ENCODE measurements around the gene THAP10.
"Not testable (repeated sequence)": the region's sequence is repeated elsewhere in the genome, so short reads cannot be mapped to it uniquely, and the experiment has no call there.

THAP10 gene

DNA sequence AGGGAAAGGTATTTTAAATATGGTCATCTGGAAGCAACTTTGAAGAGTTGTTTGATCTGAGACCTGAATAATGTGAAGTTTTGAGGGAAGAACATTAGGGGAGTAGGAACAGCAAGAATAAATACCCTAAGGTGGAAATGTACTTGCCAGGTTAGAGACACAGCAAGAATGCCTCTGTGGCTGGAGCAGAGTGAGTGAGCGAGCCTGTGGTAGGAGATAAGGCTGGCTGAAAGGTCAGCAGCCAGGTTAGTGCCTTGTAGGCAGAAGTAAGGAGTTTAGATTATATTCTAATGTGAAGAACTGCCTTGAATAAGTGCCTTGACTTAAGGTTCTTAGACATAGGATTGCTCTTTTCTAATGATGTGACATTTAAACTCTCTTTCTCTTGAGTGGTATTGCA lies 18.7 kb upstream of the THAP10 start:
- DNase-seq (ENCODE audit: low spot score in 2 of 2): no peak
- H3K9me3 ChIP-seq: peaks cover 8% of the 10 kb centered on the region; the same call in 1 of the 2 replicates
- no peaks in the 10 kb centered on the region for H3K4me1 ChIP-seq

DNA sequence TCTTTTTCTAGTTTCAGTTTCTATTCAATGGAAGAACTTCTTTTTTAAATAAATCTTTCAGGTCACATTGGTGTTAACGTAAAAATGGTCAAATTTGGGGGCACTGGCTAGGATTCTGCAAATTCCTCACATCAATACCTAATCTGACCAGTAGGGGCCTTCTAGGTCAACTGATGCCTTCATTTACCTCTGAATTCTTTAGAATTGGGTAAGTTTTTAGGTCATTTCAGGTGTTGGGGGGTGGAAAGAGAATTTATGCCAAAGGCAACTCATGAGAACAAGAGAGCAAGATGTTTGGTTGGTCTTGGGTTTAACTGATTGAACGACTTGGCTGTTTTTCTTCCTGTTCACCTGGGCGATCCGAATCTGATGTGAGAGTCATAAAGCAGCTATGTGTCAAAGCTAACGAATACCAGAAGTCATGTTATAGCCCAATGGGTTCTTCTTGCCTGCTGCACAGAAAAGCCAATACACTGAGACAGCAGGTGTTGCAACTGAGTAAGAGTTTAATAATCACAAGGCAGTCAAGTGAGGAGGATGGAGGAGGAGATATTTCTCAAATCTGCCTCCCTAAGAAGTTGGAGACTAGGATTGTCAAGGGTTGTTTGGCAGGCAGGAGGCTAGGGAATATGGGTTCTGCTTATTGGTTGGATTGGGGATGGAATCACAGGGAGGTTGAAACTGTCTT lies 15.7 kb upstream of the THAP10 start:
- no peaks in the 10 kb centered on the region for H3K4me1 ChIP-seq
- no peaks in the 10 kb centered on the region for H3K36me3 ChIP-seq (replicated peaks)
- no peak for DNase-seq (ENCODE audit: low spot score in 2 of 2)
- H3K27me3 ChIP-seq (ENCODE audit: low read depth): no peaks in the 10 kb centered on the region
- peaks cover 8% of the 10 kb centered on the region; the same call in 1 of the 2 replicates for H3K9me3 ChIP-seq
- no peak overlapping the region for H3K4me3 ChIP-seq
- in situ Hi-C loops (cut with MboI; ENCODE audit: low sequenced_read_pairs): no loop called here

More for the DNA sequence above, 18.7 kb upstream of the THAP10 start:
- no peaks in the 10 kb centered on the region for H3K36me3 ChIP-seq (replicated peaks)
- no peak overlapping the region for H3K4me3 ChIP-seq
- H3K27me3 ChIP-seq (ENCODE audit: low read depth): no peaks in the 10 kb centered on the region
- in situ Hi-C loops (cut with MboI; ENCODE audit: low sequenced_read_pairs): no loop called here

DNA sequence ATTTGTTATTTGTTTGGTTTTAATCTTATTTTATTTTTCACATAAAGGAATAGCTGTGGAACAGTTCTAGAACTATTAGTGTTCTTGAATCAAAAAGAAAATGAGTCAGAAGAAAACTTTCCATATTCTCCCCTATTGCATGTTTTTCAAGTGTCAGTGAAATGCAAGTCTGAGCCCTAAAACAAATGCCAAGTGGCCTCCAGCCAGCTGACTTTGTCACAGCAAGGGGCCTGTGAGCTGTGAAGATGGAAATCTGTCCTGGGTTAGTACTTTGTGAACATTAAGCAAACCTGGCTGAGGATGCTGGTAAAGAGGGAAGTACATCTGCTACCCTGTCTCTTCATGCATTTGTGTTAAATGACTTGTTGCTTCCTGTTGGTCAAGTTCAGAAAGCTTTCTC lies 14.6 kb upstream of the THAP10 start:
- DNase-seq (ENCODE audit: low spot score in 2 of 2): no peak
- no peak overlapping the region for H3K4me3 ChIP-seq
- no peaks in the 10 kb centered on the region for H3K27me3 ChIP-seq (ENCODE audit: low read depth)
- H3K36me3 ChIP-seq (replicated peaks): no peaks in the 10 kb centered on the region
- peaks cover 8% of the 10 kb centered on the region; the same call in 1 of the 2 replicates for H3K9me3 ChIP-seq
- in situ Hi-C loops (cut with MboI; ENCODE audit: low sequenced_read_pairs): no loop called here
- H3K4me1 ChIP-seq: no peaks in the 10 kb centered on the region

DNA sequence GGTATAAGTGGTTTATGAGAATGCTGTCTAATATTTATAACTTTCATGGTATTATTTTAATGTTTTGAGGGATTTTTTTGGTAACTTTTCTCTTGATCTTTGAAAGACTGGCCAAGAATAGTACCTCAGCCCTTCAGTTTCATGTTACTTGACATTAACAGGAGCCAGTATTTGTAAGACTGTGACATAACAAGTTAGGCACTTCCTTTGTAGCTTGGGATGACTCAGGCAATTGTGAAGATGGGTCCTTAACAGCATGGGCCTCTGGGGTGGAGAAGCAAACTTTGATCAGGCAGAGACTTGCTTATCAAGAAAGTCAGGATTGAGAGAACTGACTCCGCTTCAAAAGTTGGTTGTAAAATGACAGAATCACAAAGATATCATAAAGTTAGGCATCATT lies 9.9 kb upstream of the THAP10 start:
- Histone ChIP-seq H3K9me3 (no peaks in the 10 kb centered on the region), H3K4me1 (no peaks in the 10 kb centered on the region), H3K36me3 (replicated peaks) (no peaks in the 10 kb centered on the region), H3K4me3 (no peak overlapping the region), H3K27me3 (ENCODE audit: low read depth) (no peaks in the 10 kb centered on the region)
- in situ Hi-C loops (cut with MboI; ENCODE audit: low sequenced_read_pairs): no loop called here
- no peak for DNase-seq (ENCODE audit: low spot score in 2 of 2)

DNA sequence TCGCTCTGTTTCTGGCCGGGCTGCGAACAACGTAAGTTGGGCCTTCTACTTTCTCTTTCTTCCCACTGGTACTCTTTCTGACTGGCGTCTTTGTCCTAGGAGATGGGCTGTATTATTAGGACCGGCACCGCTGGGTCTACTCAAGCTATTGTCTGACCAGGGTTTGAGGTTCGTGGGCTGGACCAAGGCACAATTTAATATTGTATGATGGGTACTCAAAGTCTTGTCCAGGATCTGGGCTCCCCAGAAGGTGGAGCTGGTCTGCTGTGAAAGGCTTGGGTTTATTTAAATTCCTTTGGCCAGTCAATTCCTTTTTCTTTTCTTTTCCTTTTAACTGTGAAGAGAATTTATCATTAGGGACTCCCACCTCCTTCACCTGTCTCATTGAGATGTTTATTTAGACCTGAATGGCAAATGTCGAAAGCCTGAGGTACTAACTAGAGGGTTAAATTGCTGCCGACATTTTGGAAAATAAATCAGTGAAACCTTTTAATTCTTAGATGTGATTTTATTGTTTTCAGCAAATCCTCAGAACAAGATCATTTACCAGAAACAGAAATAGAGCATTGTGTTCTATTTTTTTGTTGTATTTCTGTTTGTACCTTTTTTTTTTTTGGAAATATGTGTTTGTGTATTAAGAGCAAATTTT lies 803 bp upstream of the THAP10 start:
- H3K4me1 ChIP-seq: peaks cover 14% of the 10 kb centered on the region
- peak overlapping the region; percentile 86 for H3K4me3 ChIP-seq
- DNase-seq (ENCODE audit: low spot score in 2 of 2): peak; percentile 52 to 56
- in situ Hi-C loops (cut with MboI; ENCODE audit: low sequenced_read_pairs): no loop called here
- no peaks in the 10 kb centered on the region for H3K36me3 ChIP-seq (replicated peaks)
- H3K27me3 ChIP-seq (ENCODE audit: low read depth): no peaks in the 10 kb centered on the region
- no peaks in the 10 kb centered on the region for H3K9me3 ChIP-seq

DNA sequence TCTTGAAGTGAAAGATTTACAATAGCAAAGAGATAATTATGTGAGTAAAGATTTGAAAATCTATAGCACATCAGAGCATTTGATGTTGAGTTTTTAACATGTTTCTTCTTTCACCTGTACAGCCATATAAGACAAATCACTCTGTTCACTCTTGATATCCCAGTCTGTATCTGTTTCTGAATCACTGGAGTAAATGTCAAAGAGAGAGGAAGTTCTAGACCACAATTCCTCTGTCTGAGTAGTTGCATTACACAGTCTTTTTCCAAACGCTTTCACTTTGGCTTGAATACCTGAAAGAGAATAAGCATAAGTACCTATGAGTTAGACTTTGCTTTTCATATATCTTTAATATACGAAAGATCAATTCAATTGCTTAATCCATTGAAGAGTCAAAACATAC lies 9.9 kb downstream of the THAP10 start:
- H3K36me3 ChIP-seq (replicated peaks): no peaks in the 10 kb centered on the region
- DNase-seq (ENCODE audit: low spot score in 2 of 2): no peak
- no peaks in the 10 kb centered on the region for H3K27me3 ChIP-seq (ENCODE audit: low read depth)
- H3K9me3 ChIP-seq: no peaks in the 10 kb centered on the region
- no peaks in the 10 kb centered on the region for H3K4me1 ChIP-seq
- no peak overlapping the region for H3K4me3 ChIP-seq
- in situ Hi-C loops (cut with MboI; ENCODE audit: low sequenced_read_pairs): no loop called here

DNA sequence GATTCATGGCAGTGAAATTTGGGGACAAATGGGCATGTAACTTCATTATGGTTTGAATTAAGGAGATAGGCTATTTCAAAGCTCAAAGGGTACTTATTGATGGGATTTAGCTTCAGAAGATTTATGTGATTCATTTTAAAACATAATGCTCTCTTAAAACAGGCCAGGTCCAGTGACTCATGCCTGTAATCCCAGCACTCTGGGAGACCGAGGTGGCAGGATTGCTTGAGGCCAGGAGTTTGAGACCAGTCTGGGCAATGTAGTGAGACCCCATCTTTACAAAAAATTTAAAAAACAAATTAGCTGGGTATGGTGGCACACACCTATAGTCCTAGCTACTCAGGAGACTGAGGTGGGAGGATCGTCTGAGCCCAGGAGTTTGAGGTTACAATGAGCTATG lies 11.5 kb downstream of the THAP10 start:
- DNase-seq (ENCODE audit: low spot score in 2 of 2): no peak
- Histone ChIP-seq H3K27me3 (ENCODE audit: low read depth) (0 out of 2 replicates have a peak, but pooled peaks cover 5% of the 10 kb centered on the region), H3K4me1 (no peaks in the 10 kb centered on the region), H3K36me3 (replicated peaks) (no peaks in the 10 kb centered on the region), H3K4me3 (no peak overlapping the region), H3K9me3 (no peaks in the 10 kb centered on the region)
- in situ Hi-C loops (cut with MboI; ENCODE audit: low sequenced_read_pairs): no loop called here

DNA sequence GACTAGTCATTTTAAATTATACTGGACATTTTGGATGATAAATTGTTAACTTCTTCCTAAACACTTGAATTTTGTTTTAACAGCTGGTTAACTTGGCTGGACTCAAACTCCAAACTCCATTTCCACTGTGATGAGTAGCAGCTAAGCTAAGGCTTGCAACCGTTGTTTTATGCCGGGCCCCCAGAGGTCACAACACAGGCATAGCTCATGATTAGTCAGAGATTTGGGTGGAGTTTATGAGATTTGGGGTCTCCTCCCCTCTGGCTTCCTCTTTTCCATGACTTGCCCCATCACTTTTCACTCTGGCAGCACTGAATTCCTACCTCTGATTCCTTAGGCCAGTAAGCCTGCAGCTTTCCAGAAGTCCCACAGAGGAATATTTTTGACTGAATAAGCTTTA lies 12.8 kb downstream of the THAP10 start:
- in situ Hi-C loops (cut with MboI; ENCODE audit: low sequenced_read_pairs): no loop called here
- Histone ChIP-seq H3K36me3 (replicated peaks) (no peaks in the 10 kb centered on the region), H3K9me3 (no peaks in the 10 kb centered on the region), H3K4me1 (no peaks in the 10 kb centered on the region), H3K4me3 (no peak overlapping the region), H3K27me3 (ENCODE audit: low read depth) (0 out of 2 replicates have a peak, but pooled peaks cover 5% of the 10 kb centered on the region)
- no peak for DNase-seq (ENCODE audit: low spot score in 2 of 2)

DNA sequence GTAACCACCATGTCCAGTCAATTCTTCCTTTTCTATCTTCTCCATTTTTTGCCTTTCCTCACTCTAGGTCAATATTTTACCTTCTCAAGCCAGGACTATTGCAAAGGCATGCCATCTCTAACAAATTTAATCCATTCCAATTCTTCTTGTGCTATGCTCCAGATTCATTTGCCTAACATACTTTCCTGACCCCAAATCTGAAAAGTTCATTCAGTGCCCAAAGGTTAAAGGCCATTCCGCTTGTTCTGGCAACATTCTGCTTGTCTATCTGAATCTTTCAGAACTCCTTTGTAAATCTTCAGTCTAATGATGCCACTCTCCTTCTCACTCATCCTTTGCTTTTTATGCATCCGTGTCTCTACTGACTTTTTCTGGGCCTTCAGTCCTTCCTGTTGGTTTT lies 15.6 kb downstream of the THAP10 start:
- DNase-seq (ENCODE audit: low spot score in 2 of 2): no peak
- H3K9me3 ChIP-seq: no peaks in the 10 kb centered on the region
- no peak overlapping the region for H3K4me3 ChIP-seq
- 0 out of 2 replicates have a peak, but pooled peaks cover 5% of the 10 kb centered on the region for H3K27me3 ChIP-seq (ENCODE audit: low read depth)
- H3K4me1 ChIP-seq: no peaks in the 10 kb centered on the region
- in situ Hi-C loops (cut with MboI; ENCODE audit: low sequenced_read_pairs): no loop called here
- H3K36me3 ChIP-seq (replicated peaks): no peaks in the 10 kb centered on the region

DNA sequence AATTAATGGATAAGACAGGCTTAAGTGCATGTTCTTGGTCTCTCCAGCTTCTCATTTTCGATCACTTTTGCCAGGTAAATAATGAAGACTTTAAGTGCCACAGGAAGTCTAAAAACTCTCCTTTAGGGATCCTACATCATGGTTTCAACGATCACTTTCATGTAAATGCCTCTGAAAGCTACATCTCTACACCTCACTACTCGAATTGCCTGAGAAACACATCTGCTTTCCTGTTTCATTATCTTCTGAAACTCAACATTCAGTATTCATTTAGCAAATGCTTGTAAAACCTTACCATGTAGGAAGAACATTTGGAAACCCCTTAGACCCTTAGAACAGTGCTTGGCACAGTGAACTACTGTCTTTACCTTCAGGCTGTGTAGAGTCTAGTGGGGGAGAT lies 16.2 kb downstream of the THAP10 start:
- Histone ChIP-seq H3K36me3 (replicated peaks) (no peaks in the 10 kb centered on the region), H3K4me1 (no peaks in the 10 kb centered on the region), H3K27me3 (ENCODE audit: low read depth) (0 out of 2 replicates have a peak, but pooled peaks cover 5% of the 10 kb centered on the region), H3K9me3 (no peaks in the 10 kb centered on the region), H3K4me3 (no peak overlapping the region)
- DNase-seq (ENCODE audit: low spot score in 2 of 2): no peak
- in situ Hi-C loops (cut with MboI; ENCODE audit: low sequenced_read_pairs): no loop called here

DNA sequence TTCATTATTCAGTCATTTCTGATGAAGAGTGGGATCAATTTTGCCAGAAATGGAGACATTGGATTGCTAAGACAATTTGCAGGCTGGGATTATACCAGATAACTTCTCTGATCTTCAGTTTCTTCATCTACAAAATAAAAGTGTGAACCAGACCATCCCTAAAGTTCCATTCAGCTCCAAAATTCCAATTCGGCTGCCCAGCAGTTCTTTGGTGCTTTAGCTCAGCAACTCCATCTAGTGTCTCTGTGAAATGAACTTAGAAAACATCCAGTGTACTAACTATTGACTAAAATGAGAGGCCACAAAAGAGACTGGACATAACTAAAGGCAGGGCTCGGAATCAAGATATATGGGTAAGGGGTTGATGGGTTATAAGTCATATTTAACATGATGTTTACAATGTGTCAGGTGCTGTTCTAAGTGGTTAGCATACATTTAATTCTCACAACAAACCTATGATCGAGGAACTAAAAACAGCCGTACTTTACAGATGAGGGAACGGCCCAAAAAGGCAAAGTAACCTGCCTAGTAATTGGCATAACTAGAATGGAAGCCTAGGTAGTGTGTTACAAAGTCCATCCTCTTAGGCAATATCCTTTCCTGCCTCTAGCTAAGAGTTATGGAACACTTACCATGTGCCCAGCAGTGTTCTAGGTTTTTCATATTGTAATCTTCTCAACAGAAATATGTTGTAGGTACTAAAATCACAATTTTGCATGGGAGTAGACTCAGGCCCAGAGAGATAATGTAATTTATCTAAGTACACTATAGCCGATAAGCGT lies 17.0 kb downstream of the THAP10 start:
- peak in 1 of 2 experiments; percentile 36 for DNase-seq (ENCODE audit: low spot score in 2 of 2)
- in situ Hi-C loops (cut with MboI; ENCODE audit: low sequenced_read_pairs): no loop called here
- Histone ChIP-seq H3K4me1 (peaks cover 3% of the 10 kb centered on the region), H3K36me3 (replicated peaks) (no peaks in the 10 kb centered on the region), H3K4me3 (no peak overlapping the region), H3K9me3 (no peaks in the 10 kb centered on the region), H3K27me3 (ENCODE audit: low read depth) (0 out of 2 replicates have a peak, but pooled peaks cover 5% of the 10 kb centered on the region)

DNA sequence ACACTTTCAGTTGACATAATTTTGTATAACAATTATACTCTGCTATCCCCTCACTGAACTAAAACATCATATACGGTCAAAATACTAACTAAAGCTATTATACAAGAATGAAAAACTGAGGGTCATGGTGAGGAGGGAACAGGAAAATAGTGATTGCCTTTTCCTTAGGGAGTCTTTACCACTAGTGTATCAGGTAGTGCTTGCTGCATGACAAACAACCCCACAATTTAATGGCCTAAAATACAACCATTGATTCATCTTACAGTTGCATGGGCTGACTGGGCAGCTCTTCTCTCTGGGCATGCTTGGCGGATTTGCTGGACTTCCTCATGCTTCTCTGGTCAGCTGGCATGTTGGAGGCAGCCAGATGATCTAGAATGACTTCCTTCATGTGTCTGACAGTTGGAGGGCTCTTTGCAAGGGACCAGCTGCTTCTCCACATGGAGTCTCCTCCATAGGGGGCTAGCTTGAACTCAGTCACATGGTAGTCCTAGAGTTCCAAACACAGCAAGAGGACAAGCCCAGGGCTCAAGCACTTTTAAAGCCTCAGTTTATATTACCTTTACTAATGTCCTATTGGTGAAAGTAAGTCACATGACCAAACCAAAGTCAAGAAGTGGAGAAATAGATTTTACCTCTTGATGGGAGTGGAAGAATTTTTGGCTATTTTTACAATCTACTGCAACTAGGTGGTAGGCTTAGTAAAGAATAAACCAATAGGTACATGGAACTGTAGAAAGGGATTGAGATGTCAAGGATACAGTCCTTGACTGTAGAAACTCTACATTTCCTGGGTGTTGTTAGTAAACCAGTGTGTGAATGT lies 18.8 kb downstream of the THAP10 start:
- H3K36me3 ChIP-seq (replicated peaks): no peaks in the 10 kb centered on the region
- H3K9me3 ChIP-seq: no peaks in the 10 kb centered on the region
- H3K27me3 ChIP-seq (ENCODE audit: low read depth): 0 out of 2 replicates have a peak, but pooled peaks cover 5% of the 10 kb centered on the region
- no peak overlapping the region for H3K4me3 ChIP-seq
- in situ Hi-C loops (cut with MboI; ENCODE audit: low sequenced_read_pairs): no loop called here
- H3K4me1 ChIP-seq: peaks cover 10% of the 10 kb centered on the region
- no peak for DNase-seq (ENCODE audit: low spot score in 2 of 2)

DNA sequence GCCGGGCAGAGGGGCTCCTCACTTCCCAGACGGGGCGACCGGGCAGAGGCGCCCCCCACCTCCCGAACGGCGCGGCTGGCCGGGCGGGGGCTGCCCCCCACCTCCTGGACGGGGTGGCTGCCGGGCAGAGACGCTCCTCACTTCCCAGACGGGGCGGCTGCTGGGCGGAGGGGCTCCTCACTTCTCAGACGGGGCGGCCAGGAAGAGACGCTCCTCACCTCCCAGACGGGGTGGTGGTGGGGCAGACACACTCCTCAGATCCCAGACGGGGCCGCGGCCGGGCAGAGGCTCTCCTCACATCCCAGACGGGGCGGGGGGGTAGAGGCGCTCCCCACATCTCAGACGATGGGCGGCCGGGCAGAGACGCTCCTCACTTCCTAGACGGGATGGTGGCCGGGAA lies 20.7 kb downstream of the THAP10 start:
- H3K4me1 ChIP-seq; in situ Hi-C loops (cut with MboI; ENCODE audit: low sequenced_read_pairs); DNase-seq (ENCODE audit: low spot score in 2 of 2); H3K27me3 ChIP-seq (ENCODE audit: low read depth); H3K36me3 ChIP-seq (replicated peaks); H3K4me3 ChIP-seq; H3K9me3 ChIP-seq: not testable (repeated sequence)

Measured in HAP-1 (cell line).